ENCODE results near the gene C10orf71.

DNA sequence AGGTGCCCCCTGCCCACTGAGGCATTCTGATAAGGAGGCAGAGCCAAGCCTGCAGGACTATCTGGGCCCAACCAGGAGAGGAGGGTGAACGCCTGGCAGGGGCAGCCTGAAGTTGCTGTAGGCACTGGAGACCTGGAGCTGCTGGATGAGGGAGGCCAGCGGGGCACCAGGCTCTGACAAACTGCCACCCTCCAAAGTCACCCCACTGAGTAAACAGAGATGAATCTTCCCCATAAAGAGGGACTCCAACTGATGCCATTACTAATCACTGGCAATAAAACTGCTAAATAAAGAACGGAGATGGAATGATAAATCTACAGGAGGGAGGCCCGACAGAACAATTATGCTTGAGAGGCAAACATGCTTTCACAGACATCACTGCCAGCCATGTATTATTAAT lies 52.7 kb downstream of the C10orf71 start:
- TF ChIP-seq RAD21 (IDR thresholded peaks at IDR 0.05; ENCODE audit: low read depth): no peak
- TF ChIP-seq, protein P1, sequence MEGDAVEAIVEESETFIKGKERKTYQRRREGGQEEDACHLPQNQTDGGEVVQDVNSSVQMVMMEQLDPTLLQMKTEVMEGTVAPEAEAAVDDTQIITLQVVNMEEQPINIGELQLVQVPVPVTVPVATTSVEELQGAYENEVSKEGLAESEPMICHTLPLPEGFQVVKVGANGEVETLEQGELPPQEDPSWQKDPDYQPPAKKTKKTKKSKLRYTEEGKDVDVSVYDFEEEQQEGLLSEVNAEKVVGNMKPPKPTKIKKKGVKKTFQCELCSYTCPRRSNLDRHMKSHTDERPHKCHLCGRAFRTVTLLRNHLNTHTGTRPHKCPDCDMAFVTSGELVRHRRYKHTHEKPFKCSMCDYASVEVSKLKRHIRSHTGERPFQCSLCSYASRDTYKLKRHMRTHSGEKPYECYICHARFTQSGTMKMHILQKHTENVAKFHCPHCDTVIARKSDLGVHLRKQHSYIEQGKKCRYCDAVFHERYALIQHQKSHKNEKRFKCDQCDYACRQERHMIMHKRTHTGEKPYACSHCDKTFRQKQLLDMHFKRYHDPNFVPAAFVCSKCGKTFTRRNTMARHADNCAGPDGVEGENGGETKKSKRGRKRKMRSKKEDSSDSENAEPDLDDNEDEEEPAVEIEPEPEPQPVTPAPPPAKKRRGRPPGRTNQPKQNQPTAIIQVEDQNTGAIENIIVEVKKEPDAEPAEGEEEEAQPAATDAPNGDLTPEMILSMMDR (IDR thresholded peaks at IDR 0.05 in 2 of 3, conservative IDR thresholded peaks at IDR 0.05 in 1 of 3; ENCODE audit: borderline replicate concordance in 1 of 3, insufficient read depth in 1 of 3, low read depth in 2 of 3, low read length in 2 of 3): no peak
- TF ChIP-seq EZH2 (IDR thresholded peaks at IDR 0.05): no peak
- TF ChIP-seq TCF7L2 (IDR thresholded peaks at IDR 0.05; ENCODE audit: borderline replicate concordance, extremely low read depth, insufficient read depth, insufficient read length): no peak
- TF ChIP-seq ELF1 (IDR thresholded peaks at IDR 0.05; ENCODE audit: borderline replicate concordance, low read depth): no peak
- TF ChIP-seq EZH2phosphoT487 (IDR thresholded peaks at IDR 0.05; ENCODE audit: borderline replicate concordance): no peak
- no peak for TF ChIP-seq YY1 (IDR thresholded peaks at IDR 0.05; ENCODE audit: extremely low read depth, insufficient replicate concordance, low read depth, low read length)
- no peak for TF ChIP-seq POLR2AphosphoS5 (IDR thresholded peaks at IDR 0.05; ENCODE audit: low read depth, low read length)

Measured in HCT116 (cell line).